COR-L47 (cell line): ENCODE data around the gene KYNU.
"Not testable (repeated sequence)": the region's sequence is repeated elsewhere in the genome, so short reads cannot be mapped to it uniquely, and the experiment has no call there.

Source experiments
- DNase-seq: peaks from one replicate; lab custom pipeline; 2025; lab: John Stamatoyannopoulos, UW

KYNU gene

DNA sequence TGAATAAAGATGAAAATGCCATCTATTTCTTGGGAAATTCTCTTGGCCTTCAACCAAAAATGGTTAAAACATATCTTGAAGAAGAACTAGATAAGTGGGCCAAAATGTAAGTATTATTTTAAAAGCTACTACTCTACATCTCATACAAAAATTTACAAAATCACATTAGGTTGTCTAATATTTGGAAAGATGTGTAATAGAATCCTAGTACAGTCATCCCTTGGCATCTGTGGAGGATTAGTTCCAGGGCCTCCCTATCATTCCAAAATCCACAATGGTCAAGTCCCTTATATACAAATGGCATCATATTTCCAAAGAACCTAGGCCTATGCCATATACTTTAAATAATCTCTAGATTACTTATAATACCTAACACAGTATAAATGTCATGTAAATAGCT is 41.2 kb downstream of the KYNU start:
- DNase-seq = no peak

DNA sequence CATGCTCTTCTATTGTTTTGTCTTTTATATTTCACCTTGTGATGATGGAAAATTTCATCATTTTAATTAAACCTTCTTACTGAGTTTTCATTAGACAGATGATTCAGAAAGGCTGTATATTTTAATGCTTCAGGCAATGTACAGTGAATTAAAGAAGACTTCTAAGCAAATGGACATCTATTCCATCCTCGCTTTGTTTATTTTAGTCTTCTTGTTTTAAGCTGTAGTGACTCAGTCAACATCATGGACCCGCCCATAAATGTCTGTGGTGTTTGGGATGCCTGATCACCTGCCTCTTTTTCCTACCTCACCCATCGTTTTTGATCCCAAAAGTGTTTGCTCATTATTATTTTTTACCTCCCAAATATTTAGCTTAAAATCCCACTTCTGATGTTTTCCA is 43.1 kb downstream of the KYNU start:
- DNase-seq = no peak

DNA sequence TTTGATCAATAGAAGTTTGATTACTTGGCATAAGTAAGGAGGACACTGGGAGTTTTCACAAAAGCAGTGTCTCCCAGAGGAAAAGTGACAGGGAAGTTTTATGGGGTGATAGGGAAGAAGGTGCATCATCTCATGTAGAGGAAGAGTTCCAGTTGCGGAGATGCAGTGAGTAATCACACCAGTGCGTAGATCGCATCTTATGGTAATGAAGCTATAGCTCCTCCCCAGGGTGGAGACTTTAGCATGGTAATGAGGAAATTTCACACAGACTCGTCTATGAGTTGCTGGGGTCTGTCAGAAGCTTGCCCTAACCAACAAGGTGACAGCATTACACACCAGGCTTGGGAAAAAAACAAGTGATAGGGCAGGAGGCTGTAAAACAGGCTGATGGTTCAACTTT is 49.0 kb downstream of the KYNU start:
- DNase-seq = no peak

DNA sequence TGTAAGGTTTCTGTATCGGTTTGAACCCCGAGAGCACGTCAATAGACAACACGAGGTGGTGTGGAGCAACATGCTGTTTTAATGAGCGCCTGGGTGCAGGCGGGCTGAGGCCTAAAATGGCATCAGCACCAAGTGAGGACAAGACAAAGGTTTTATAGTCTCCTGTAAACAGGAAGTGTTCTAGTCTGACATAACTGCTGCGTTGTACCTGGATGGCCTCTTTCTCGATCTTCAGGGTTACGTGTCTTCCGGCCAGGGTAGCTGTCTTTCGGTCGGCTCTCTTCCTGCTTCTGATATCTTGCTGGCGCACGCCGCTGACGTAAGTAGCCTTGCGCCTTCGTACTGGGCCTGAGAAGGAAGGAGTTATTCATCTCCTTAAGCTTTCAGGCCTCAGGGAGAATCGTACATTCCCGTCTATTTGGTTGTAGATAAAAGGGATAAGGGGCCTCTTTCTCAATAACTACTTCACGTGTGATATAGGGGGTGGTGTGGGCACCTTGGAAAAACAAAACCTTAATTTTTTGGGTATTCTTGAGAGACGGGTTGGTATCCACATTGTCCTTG is 53.5 kb downstream of the KYNU start:
- no peak for DNase-seq

DNA sequence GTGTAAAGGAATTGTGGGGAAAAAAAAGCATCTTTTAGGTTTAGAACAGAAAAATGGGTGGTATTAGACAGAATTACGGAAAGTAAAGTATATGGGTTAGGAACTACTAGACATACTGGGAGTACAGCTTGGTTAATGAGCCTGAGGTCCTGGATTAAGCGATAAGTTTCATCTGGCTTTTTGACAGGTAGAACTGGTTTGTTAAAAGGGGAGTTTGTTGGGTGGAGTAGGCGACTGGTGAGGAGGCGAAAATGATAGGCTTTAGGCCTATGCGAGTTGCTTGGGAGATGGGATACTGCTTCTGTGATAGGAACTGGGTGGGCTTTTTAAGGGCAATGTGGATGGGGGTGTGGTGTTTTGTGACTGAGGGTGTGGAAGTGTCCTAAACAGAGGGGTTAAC is 56.5 kb downstream of the KYNU start:
- no peak for DNase-seq

DNA sequence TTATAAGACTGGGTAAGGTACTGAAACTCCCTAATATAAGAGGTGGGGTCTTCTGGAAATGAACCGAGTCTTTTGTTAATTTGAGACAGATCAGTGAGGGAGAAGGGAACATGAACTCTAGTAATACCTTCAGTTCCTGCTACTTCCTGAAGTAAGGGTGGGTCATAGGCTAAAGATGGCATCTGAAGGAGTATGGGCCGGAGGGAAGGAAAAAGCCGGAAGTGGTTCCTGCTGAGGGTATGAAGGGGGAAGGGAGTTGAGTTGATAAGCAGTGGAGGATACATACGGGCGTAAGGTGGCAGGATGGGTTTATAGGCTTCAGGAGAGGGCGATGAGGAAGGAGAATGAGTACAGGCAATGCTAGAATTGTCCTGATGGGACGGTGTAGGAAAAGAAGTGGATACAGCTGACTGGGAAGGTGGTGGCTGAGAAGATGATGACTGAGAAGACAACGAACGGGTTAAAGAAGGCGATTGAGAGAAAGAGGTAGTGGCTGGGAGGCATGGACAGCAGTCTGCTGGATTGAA is 58.2 kb downstream of the KYNU start:
- DNase-seq = no peak

DNA sequence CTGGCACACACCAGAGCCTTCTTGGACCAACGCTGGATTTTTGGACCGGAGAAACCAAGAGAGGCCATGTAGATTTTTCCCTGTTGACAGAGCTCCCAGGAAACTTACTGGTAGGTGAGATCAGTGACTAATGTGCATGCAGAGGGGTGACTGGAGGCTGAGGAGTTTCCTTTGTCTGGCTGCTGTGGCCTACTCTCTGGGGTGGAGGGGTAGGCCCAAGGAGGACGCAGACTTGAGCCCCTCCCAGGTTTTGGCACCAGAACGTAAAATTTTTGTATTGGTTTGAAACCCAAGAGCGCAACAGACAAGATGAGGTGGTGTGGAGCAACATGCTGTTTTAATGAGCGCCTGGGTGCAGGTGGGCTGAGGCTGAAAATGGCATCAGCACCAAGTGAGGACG is 59.2 kb downstream of the KYNU start:
- DNase-seq = no peak

DNA sequence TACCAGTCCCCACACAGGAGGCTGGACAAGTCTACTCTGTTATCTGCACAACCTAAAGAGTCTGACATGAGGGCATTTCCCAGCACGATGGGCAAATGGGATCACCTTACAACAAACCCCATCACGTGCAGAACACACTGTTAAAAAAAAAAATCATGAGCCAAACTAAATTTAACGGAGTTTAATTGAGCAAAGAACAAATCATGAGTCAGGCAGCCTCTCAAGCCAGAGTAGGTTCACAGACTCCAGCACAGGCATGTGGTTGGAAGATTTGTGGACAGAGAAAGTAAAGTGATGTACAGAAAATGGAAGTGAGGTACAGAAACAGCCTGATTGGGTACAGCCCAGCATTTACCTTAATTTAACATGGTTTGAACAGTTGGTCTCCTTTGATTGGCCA is 59.9 kb downstream of the KYNU start:
- no peak for DNase-seq

DNA sequence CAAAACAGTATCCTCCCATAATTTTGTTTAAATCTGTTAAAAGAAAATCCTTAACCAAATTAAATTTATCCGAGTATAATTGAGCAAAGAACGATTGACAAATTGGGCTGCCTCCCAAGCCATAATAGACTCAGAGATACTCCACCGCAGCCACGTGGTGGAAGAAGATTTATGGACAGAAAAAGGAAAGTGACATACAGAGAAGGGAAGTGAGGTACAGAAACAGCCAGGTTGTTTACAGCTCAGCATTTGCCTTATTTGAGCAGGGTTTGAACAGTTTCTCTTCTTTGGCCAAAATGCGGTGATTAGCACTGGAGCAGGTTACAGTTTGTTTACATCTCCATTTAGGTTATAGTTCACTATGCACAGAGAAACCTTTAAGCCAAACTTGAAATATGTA is 60.8 kb downstream of the KYNU start:
- no peak for DNase-seq

DNA sequence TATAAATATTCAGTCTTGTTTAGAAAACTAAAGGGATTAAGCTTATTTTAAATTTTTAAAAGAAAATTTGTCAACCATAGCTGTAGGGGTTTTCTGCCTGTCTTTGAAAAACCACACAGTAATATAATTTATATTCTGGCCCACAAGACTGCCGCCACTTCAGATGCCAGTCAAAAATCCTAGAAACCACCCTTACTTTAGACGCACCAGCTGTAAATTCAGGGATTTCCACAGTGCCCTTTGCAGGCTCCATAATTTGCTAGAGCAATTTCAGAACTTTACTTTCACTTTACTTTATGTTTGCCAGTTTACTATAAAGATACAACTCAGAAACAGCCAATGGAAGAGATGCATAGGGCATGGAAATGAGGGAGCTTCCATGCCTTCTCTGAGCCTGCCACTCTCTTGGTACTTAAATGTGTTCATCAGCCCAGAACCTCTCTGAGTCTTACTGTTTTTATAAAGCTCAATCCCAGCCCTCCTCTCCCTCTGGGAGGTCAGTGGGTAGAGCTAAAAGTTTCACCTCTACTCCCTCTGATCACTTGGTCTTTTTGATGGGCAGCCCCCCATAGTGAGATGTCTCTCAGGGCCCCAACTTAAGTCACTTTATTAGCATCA is 63.3 kb downstream of the KYNU start:
- no peak for DNase-seq

DNA sequence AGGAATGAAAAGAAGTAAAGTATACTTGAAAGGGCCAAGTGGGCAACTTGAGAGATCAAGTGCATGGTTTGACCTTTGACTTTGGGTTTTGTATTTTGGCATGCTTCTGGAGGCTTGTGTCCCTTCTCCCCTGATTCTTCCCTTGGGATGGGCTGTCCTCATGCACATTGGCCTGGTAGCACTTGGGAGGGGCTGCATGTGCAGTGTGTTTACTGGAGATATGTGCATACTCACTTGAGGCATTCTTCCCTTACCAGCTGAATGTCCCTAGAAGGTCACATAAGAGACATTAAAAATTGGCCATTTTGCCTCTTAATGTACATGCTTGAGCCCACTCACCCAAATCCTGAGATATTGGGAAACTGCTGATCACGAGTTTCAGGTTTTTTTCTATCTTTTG is 65.2 kb downstream of the KYNU start:
- no peak for DNase-seq

DNA sequence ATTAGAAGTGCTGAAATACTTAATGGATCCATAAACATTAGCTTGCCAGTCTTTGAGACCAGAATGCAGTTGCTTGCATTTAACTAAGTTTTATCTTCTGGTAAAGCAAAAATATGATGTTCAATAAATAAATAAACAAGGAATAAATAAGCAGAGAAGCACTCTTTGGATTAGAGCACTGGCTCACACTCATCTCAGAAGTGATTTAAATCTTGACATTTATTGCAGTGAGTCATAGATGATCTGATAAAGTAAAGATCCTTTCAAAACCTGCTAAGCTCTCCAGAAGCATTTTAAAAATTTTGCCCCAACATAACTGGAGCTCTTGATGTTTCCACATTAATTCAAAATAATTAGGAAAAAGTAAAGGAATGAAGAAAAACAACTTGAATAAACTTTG is 66.8 kb downstream of the KYNU start:
- DNase-seq = no peak

DNA sequence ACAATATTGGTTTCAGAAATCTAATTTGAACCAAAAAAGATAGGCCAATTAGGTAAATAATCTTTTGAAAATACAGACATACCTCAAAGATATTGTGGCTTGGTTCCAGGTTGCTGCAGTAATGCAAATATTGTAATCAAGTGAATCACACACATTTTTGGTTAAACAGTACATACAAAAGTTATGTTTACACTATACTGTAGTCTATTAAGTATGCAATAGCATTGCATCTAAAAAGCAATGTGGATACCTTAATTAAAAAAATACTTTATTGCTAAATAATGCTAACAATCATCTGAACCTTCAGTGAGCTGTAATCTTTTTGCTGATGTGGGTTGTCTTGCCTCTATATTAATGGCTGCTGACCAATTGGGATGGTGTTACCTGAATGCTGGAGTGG is 67.3 kb downstream of the KYNU start:
- no peak for DNase-seq

DNA sequence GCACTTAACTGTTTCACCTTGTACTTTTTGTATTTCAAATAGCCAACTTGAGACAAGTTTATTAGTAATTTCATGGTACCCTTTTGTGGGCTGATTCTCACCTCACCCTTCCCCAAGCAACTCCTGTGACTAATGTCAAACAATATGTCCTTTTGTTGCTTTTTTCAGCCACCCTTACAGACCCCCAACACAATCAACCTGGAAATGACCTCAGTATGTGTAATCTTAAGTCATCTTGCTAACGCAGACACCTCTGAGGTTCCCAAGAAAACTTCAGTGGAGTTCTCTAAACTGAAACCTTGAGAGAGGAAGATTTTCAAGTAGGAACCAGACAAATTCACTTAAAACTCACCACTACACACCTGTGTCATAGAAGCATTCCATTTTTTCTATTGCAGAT is 69.5 kb downstream of the KYNU start:
- DNase-seq = no peak

DNA sequence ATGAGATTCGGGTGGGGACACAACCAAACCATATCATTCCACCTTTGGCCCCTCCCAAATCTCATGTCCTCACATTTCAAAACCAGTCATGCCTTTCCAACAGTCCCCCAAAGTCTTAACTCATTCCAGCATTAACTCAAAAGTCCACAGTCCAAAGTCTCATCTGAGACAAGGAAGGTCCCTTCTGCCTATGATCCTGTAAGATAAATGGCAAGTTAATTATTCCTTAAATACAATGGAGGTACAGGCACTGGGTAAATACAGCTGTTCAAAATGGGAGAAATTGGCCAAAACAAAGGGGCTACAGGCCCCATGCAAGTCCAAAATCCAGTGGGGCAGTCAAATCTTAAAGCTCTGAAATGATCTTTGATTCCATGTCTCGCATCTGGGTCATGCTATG is 71.3 kb downstream of the KYNU start:
- not testable (repeated sequence) for DNase-seq

DNA sequence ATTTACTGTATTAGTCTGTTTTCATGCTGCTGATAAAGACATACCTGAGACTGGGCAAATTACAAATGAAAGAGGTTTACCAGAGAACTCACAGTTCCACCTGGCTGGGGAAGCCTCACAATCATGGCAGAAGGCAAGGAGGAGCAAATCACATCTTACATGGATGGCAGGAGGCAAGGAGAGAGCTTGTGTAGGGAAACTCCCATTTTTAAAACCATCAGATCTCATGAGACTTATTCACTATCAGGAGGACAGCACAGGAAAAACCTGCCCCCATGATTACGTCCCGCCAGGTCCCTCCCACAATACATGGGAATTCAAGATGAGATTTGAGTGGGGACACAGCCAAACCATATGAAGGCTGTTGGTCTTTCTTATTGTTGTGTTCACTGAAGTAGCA is 72.9 kb downstream of the KYNU start:
- DNase-seq = not testable (repeated sequence)

DNA sequence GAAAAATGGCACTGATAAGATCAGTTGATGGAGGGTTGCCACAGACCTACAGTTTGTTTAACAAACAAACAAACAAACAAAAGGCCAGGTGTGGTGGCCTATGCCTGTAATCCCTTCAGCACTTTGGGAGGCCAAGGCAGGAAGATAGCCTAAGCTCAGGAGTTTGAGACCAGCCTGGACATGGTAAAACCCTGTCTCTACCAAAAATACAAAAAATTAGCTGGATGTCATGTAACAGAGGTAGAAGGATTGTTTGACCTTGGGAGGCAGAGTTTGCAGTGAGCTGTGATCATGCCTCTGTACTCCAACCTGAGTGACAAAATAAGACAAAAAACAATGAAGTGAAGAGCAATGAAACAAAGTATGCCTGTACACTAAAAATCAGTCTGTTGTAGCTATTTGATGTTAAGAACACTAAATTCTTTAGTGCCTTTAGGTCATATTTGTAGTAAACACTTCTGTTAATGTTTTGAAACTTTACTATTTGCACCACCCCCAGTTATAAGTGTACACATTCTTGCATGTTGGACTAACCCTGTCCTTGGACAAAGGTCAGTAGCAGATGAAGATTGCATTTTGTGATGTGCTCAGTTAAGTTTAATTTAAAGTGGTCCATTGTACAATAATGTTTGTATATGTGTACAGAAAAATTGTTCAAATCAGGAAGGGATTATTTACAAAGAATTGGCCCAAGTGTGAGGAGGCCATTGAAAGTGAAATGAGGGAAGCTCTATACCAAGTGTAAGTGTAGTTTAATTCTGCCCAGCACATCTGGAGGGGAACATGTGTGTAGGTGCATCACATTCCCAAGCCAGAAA is 73.9 kb downstream of the KYNU start:
- DNase-seq = no peak

DNA sequence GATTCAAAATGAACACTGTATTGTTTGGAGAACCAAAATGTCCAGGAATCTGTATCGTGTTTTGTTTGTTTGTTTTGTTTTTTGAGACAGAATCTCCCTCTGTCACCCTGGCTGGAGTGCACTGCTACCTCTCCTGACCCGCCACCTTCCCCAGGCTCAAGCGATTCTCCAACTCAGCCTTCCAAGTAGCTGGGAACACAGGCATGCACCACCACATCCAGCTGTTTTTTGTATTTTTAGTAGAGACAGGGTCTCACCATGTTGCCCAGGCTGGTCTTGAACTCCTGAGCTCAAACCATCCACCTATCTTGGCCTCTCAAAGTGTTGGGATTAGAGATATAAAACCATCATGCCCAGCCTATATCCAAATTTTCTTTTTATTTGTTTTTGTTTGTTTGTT is 74.6 kb downstream of the KYNU start:
- DNase-seq = no peak

DNA sequence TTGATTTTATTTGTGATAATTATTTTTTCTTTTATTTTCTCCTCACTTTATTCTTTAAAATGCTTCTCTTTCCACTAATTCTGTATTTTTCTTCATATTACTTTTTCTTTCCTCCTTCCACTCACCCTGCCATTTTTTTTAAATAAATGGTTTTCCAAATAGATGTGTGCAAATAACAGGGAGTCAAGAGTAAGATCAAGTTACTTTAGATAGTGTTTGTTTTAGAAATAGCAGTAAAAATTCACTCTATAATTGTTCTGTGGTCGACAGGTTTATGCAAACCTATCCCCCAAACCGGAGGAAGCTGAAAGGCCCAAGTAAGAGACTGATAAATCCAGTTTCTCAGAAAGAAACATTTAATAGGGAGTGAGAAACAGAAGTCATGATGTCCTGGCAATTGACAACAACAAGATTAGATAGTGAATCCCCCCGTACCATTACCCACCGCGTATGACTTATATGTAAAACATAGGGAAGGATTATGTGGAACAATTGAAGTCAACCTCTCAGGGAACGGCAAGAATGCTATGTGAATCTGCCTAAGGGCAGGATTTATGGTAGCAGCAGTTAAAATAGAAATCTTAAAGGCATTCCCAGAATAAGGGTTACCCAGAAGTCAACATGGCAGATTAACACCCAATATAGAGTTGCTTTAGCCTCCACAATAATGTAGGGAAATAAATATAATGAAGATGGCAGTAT is 75.5 kb downstream of the KYNU start:
- no peak for DNase-seq

DNA sequence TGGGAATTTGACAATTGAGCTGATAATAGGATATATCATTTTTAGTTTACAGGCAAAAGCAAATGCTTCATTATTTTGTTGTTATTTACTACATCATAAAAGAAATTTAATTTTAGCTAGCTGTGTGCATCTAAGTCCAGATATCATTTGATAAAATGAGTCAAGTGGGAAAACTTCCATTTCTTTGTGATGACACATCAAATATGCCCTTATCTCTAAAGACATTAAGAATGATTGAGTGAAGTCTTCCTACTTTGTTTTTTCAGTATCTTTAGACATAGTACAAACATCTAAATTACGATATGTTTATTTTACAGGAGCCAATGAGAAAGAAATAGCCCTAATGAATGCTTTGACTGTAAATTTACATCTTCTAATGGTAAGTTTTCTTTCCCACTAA is 77.0 kb downstream of the KYNU start:
- DNase-seq = no peak

DNA sequence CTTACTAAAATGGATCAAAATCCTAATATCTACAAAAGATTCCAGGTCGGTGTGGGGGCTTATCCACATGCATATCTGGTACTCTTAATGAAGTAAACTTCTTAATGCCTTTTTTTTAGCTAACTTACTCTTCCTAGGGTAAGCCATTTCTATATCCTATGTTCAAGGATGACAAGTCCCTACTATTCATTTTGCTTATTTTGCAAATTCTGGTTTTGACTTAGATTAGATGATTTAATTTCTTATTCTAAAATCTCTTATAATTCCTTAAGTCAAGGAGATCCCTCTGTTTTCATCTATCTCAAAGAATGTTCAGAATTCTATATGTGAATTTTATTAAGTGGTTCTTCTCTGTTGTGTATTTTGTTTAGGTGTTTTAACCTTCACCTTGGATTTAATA is 79.7 kb downstream of the KYNU start:
- DNase-seq = no peak

DNA sequence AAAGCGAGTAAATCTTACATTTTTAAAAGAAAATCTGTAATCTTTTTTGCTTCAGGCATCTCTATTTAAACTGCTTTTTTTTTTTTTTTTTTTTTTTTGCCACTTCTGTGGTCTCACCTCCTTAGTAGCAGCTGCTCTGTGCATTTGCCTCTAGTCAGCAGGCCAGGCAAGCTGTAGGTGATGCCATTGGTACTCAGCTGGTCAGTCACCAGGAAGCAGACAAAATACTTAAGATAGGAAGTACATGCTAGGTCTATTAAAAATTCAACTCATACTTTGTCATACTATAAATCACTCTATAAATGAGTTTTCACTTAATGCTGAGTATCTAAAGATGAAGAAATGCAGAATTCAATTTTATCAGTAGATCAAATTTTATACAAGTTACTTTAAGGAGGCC is 83.7 kb downstream of the KYNU start:
- no peak for DNase-seq

DNA sequence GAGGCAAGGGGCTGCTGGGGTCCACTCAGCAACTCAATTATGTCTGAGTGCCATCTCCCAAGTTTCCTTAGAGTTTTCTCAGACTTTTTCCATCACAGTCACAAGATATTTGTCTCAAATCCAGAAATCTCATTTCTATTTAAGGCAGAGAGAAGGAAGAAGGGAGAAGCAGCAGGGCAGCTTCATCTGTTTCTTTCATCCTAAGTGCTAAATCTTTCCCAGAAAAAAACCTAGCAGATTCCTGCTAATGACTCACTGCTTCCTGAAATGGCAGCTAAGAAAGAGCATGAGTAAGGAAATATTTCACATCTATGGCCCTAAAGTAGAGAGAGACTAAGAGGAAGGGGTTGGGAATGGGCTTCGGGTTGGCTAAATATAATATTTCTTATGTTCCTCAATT is 88.0 kb downstream of the KYNU start:
- DNase-seq = no peak
